CD4-positive, alpha-beta T cell treated with Interleukin-12 subunit alpha and Interleukin-12 subunit beta, for 1 hour (primary cell): ENCODE measurements around the gene EVI5.
"Not testable (repeated sequence)": the region's sequence is repeated elsewhere in the genome, so short reads cannot be mapped to it uniquely, and the experiment has no call there.

Experiments used
- DNase-seq: peaks from one replicate; pipeline ENCODE4 v3.0.0-alpha.2; 2020

EVI5 gene

GRCh38 chr1:92791487-92792066, 6.7 kb upstream of the EVI5 start:
- DNase-seq = no peak

- no peak for DNase-seq
Observed at GRCh38 chr1:92790867-92791266, 6.0 kb upstream of the EVI5 start.

GRCh38 chr1:92790081-92790480, 5.2 kb upstream of the EVI5 start:
- no peak for DNase-seq

GRCh38 chr1:92786111-92786901, 1.4 kb upstream of the EVI5 start:
- DNase-seq = no peak

GRCh38 chr1:92784021-92784638, 778 bp downstream of the EVI5 start:
- DNase-seq = peak; percentile 44

- DNase-seq = not testable (repeated sequence)
Observed at GRCh38 chr1:92783550-92783949, 1.4 kb downstream of the EVI5 start.

- DNase-seq = no peak
Observed at GRCh38 chr1:92778376-92778775, 6.5 kb downstream of the EVI5 start.

GRCh38 chr1:92774407-92774806, 10.5 kb downstream of the EVI5 start:
- DNase-seq = no peak

GRCh38 chr1:92773749-92774148, 11.2 kb downstream of the EVI5 start:
- DNase-seq = not testable (repeated sequence)

GRCh38 chr1:92769856-92770255, 15.1 kb downstream of the EVI5 start:
- no peak for DNase-seq

- no peak for DNase-seq
Observed at GRCh38 chr1:92768915-92769314, 16.0 kb downstream of the EVI5 start.

- no peak for DNase-seq
Observed at GRCh38 chr1:92768296-92768695, 16.6 kb downstream of the EVI5 start.

- no peak for DNase-seq
Observed at GRCh38 chr1:92764116-92764515, 20.8 kb downstream of the EVI5 start.

- DNase-seq = no peak
Observed at GRCh38 chr1:92762355-92762754, 22.6 kb downstream of the EVI5 start.

- DNase-seq = no peak
Observed at GRCh38 chr1:92759361-92759760, 25.5 kb downstream of the EVI5 start.

GRCh38 chr1:92756537-92756936, 28.4 kb downstream of the EVI5 start:
- no peak for DNase-seq

GRCh38 chr1:92755541-92756461, 29.1 kb downstream of the EVI5 start:
- no peak for DNase-seq

GRCh38 chr1:92754719-92755050, 30.2 kb downstream of the EVI5 start:
- DNase-seq = no peak

GRCh38 chr1:92754000-92754718, 30.7 kb downstream of the EVI5 start:
- no peak for DNase-seq

GRCh38 chr1:92752719-92753118, 32.2 kb downstream of the EVI5 start:
- DNase-seq = no peak

GRCh38 chr1:92749024-92749634, 35.8 kb downstream of the EVI5 start:
- DNase-seq = peak; percentile 53

GRCh38 chr1:92748138-92748537, 36.8 kb downstream of the EVI5 start:
- no peak for DNase-seq
